Hematopoietic multipotent progenitor cell treated with erythropoietin and hydrocortisone succinate and interleukin-3 and kit ligand, for 17 days (in vitro differentiated cells): Measurements from ENCODE around the gene NEXN.
"Not testable (repeated sequence)": the region's sequence is repeated elsewhere in the genome, so short reads cannot be mapped to it uniquely, and the experiment has no call there.

Experiments
- DNase-seq: peaks from one replicate; pipeline ENCODE4 v3.0.0-alpha.2; 2015; ENCODE audit warnings: low spot score

Gene NEXN

GRCh38 chr1:77906019-77906545 lies 17.7 kb downstream of the NEXN start:
- DNase-seq, result no peak

GRCh38 chr1:77906624-77907023 lies 18.2 kb downstream of the NEXN start:
- no peak for DNase-seq

GRCh38 chr1:77910116-77910515 lies 21.7 kb downstream of the NEXN start:
- DNase-seq, result no peak

GRCh38 chr1:77918918-77919317 lies 30.5 kb downstream of the NEXN start:
- DNase-seq, result not testable (repeated sequence)

GRCh38 chr1:77925518-77925917 lies 37.1 kb downstream of the NEXN start:
- no peak for DNase-seq

GRCh38 chr1:77925956-77926355 lies 37.5 kb downstream of the NEXN start:
- DNase-seq, result no peak

GRCh38 chr1:77926561-77927357 lies 38.3 kb downstream of the NEXN start:
- no peak for DNase-seq

GRCh38 chr1:77927414-77927813 lies 39.0 kb downstream of the NEXN start:
- DNase-seq, result no peak

- DNase-seq, result no peak
Measured at GRCh38 chr1:77929806-77930205, 41.4 kb downstream of the NEXN start.

- DNase-seq, result no peak
Measured at GRCh38 chr1:77938651-77939050, 50.2 kb downstream of the NEXN start.

- no peak for DNase-seq
Measured at GRCh38 chr1:77940921-77941570, 52.6 kb downstream of the NEXN start.

- DNase-seq, result no peak
Measured at GRCh38 chr1:77942400-77943140, 54.1 kb downstream of the NEXN start.

- DNase-seq, result no peak
Measured at GRCh38 chr1:77945345-77945744, 56.9 kb downstream of the NEXN start.

GRCh38 chr1:77948841-77949424 lies 60.5 kb downstream of the NEXN start:
- DNase-seq, result no peak

GRCh38 chr1:77950873-77951272 lies 62.4 kb downstream of the NEXN start:
- no peak for DNase-seq

- DNase-seq, result no peak
Measured at GRCh38 chr1:77951328-77951727, 62.9 kb downstream of the NEXN start.

- DNase-seq, result no peak
Measured at GRCh38 chr1:77953907-77954306, 65.5 kb downstream of the NEXN start.

- no peak for DNase-seq
Measured at GRCh38 chr1:77954521-77954920, 66.1 kb downstream of the NEXN start.

- no peak for DNase-seq
Measured at GRCh38 chr1:77955709-77956108, 67.3 kb downstream of the NEXN start.

GRCh38 chr1:77956464-77956863 lies 68.0 kb downstream of the NEXN start:
- DNase-seq, result no peak

- DNase-seq, result no peak
Measured at GRCh38 chr1:77958391-77958790, 70.0 kb downstream of the NEXN start.

- no peak for DNase-seq
Measured at GRCh38 chr1:77958850-77959249, 70.4 kb downstream of the NEXN start.
